Epidermal melanocyte (primary cell): ENCODE measurements around the gene ENTPD8.

Source experiments
- DNase-seq: peaks from one replicate; pipeline ENCODE4 v3.0.0; 2011; ENCODE audit warnings: low spot score; ENCODE audit not compliant: insufficient read length

ENTPD8 gene

DNA sequence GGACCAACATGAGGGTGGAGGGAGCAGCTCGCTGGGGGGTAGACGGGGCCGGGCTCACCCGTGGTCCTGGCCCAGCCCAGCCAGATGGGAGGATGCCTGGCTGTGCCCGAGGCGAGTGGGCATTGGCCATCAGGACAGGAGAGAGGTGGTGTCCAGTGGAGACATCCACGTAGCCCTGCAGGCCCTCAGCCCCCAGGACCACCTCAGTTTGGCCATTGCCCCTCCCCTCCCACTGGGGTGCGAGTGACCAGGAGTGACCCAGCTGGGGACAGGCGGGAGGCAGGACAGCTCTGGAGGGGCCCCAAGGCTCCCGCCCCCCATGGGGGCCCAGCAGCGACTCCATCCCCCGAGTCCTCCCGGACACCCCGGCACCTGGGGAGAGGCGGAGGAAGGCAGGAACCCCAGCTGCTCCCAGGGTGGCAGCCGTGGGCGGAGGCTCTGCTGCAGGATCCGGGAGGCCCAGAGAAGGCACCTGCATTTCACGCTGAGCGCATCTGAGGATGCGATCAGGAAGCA lies 9.7 kb downstream of the ENTPD8 start:
- no peak for DNase-seq

DNA sequence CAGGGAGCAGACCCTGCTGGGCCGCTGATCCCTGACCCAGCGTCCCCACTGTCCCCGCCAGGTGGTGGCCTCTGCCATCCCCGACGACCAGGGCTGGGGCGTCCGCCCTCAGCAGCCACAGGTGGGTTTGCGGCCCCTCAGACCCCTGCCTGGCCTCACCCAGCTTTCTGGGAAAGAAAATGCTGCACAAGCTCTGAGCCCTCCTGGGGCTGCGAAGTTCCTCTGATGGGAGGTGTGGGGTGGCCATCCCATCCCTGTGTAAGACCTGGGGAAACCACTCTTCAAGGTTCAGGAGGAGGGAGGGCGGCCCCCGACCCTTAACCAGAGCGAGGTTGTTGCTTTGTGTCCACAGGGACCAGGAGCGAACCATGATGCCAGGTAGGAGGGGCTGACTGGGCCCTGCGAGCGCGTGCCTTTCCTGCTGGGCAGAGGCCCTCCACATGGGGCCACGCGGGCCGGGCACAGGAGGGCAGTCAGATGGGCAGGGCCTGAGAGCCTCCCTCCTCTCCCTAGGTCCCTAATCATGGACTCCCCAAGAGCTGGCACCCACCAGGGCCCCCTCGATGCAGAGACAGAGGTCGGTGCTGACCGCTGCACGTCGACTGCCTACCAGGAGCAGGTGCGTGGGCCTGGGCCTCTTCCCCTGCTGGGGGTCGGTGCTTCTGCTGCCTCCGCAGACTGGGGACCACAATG lies 10.3 kb downstream of the ENTPD8 start:
- DNase-seq = no peak

DNA sequence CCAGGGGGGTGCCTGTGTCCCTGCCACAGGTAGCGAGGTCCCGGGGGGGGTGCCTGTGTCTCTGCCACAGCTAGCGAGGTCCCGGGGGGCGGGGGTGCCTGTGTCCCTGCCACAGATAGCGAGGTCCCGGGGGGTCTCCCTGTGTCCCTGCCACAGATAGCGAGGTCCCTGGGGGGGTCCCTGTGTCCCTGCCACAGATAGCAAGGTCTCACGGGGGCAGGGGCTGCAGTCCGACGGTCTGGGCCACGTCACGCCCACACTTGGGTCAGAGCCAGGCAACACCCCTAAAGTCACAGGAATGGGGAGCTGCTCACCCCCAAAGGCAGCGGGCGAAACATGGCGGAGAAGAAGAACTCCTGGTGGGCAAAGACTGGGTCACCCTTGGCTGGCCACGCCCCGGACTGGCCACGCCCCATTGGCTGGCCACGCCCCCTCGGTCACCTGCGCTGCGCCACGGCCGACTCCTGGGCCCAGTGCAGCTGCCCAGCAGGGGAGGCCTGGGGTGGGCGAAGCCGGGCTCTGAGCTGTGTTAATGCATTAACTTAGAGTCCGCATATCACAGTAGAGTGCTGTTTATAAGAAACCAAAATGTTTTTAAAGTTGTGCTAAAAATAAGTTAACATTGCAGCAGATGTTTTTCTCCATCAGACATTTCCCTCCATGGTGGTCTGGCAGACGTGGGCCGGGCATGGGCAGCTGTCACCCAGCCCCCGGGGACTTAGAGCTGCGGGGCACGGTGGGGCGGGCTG lies 11.0 kb downstream of the ENTPD8 start:
- DNase-seq = no peak

DNA sequence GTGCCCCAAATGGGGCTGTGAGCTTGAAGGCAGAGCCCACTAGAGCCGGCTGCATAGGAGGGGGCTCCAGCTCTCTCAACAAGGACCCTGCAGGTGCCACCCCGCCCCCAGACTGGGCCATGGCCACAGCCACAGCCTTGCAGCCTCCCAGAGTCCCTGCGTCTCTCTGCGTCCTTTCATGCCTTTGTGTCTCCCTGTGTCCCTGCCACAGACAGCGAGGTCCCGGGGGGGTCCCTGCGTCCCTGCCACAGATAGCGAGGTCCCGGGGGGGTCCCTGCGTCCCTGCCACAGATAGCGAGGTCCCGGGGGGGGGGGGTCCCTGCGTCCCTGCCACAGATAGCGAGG lies 11.6 kb downstream of the ENTPD8 start:
- DNase-seq = no peak

DNA sequence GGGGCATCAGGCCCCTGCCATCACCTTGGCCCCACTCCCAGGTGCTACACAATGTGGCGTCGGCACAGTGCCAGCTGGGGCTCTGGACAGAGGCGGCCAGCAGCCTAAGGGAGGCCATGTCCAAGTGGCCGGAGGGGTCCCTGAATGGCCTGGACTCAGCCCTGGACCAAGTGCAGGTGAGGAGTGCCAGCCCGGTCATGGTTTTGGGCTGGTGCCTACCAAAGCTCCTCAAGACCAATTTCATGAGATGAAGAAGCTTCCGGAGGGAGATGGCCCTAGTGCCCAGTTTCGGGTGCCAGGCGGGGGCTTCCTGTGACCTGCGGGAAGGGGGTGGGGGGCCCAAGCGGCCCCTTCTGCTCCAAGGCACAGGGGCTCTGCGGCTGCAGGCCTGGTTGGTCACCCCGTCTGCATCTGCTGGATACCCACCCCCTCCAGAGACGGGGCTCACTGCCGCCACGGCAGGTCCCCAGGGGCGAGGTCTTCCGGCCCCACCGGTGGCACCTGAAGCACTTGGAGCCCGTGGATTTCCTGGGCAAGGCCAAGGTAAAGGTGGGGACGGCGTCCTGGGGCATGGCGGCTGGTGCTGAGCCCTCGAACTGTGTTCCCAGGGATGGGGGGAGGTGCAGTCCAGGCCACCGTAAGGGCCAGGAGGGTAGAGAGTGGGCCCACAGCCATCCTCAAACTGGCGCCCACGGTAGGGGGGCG lies 12.2 kb downstream of the ENTPD8 start:
- DNase-seq = no peak

DNA sequence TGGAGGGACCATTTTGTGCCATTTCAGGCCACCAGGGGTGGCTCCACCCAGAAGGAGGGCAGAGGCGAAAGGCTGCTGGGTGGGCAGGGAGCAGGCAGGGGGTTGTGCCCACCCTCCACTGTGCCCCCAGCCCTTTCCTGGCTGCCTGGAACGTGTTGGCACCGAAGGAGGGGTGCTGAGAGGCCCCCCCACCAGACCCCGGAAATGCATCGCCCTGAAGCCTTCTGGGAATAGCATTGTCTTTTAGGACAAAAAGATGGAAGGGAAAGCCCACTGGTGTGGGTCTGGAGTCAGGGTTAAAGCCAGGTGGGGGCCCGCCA lies 12.9 kb downstream of the ENTPD8 start:
- no peak for DNase-seq

DNA sequence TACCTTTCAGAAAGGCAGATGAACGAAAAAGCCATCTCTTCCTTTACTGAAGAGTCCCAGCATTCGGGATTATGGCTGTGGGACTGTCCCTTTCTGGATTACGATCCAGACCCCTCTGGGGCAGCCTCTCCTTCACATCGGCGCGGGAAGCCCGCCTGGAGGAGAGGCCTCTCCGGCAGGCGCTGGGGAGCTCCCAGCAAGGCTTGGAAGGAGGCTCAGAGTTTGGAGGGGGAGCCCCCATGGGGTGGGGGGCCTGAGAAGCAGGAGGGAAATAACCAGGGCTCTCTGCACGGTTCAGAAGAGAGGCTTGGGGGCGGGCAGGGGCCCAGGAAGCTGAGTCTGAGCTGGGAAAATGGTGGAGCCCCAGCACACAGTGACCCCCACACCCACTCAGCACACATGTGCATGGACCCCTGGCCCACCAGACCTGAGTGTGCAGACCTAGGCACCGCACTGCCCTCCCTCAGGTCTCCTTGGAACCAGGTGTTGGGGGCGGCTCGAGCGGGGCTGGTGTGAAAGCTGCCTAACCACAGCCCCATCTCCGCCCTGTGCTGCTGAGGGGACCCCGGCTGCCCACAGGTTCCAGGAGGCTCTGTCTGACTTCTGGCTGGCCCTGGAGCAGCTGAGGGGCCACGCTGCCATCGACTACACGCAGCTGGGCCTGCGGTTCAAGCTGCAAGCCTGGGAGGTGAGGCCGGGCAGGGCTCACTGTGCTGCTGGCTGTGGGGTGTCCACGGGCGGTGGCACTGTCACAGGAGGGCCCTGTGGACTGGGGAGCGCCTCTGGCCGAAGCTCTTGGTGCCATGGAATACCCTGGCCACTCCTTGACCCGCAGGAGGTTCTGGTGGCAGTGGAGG lies 13.5 kb downstream of the ENTPD8 start:
- DNase-seq = no peak

DNA sequence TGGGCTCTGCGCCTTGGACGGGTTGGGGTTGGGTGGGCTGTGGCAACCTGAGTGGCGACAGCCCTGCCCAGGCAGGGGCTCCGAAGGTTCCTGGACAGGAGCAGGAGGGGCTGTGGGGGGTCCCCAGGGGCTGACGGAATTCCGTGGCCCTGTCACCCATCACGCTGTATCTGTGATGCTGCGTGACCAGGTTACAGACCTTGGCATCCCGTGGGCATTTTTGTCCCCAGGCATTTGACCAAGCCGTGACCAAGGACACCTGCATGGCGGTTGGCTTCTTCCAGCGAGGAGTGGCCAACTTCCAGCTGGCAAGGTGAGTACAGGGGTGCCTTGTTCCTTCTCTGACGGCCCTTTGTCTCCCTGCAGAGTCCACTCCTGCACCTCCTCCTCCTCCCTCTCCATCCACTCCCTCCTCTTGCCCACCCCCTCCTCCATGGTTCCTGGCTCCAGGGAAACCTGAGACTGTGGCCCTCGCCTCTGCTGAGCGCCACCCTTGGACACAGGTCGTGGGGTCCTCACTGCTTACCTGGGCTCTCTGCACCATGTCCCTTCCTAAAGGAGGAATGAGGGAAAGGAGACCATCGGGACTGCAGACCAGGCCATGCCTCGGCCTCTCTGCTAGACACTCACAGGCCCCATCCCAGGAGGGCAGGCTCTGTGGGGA lies 15.0 kb downstream of the ENTPD8 start:
- no peak for DNase-seq

DNA sequence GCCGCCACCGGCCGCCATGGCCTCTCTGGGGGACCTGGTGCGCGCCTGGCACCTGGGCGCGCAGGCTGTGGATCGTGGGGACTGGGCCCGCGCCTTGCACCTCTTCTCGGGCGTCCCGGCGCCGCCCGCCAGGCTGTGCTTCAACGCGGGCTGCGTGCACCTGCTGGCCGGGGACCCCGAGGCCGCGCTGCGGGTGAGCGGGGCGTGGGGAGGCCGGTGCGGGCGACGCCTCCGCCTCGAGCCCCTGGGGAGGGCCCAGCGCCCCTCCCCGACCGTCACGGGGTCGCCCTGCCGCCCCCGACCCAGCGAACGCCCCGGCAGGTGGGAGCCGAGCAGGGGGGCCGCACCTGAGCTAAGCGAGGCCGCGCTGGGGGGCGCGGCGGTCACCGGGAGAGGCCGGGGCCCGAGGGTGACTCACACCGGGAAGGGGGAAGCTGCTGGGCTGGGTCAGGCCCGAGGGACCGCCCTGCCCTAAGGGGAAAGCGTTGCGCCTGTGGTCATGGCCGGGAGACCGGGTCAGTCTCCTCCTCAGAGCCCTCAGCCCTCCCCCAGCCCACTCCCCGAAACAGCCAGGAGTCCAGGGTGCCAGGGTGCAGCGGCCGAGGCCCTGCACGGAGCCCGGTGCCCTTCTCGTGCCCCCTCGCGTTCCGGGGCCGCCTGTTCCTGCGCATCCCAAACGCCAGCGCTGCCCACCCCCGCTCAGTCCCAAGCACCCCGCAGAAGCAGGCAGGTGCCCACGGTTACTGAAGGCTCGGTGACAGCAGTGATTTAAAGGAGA lies 17.5 kb downstream of the ENTPD8 start:
- no peak for DNase-seq

DNA sequence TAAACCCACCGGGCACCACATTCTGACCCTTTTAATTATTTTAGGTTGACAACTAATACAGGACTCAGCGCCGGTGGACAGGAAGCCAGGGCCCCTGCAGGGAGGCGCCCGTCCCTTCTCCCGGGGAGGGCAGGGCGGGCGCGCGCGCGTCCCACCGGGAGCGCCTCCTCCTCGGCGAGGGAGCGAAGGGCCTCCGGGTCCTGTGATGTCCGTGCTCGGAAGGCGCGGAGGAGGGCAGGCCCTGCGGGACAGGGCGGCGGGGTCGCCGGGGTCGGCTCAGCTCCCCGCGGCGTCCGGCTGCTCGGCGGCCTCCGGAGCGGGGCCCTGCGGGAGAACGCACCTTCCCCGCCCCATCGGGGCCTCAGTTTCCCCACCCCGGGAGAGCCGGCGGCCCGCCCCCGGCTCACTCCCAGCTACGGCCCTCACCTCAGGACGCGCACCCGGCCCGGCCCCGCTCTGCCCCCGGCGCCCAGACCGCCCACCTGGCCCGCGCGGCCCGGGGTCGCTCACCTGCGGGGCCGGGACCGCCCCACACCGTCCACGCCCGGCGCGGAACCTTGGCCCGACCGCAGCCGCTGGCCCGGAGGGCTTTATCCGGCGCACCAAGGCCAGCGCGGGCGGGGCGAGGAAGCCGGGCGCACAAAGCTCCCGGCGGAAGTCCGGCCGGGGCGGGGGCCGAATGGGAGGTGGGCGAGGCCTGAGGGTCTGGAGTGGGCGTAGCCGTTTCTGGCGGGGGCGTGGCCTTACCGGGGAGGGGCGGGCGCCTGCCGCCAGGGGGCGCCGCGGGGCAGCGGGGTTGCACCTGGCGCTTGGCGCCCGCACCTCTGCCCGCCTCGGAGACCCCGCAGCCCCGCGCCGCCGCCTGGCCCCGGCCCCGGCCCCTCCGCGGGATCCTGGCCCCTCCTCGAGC lies 18.3 kb downstream of the ENTPD8 start, which contains the start of the genes EXD3 and NOXA1:
EXD3 (minus strand) TSS at position 559 of the 910 bp plus-strand sequence. CDS start 27,805 bp downstream, outside the sequence.
NOXA1 (plus strand) TSS at position 790 of the 910 bp plus-strand sequence. CDS start 137 bp downstream, outside the sequence.
- peak; percentile 91 for DNase-seq

DNA sequence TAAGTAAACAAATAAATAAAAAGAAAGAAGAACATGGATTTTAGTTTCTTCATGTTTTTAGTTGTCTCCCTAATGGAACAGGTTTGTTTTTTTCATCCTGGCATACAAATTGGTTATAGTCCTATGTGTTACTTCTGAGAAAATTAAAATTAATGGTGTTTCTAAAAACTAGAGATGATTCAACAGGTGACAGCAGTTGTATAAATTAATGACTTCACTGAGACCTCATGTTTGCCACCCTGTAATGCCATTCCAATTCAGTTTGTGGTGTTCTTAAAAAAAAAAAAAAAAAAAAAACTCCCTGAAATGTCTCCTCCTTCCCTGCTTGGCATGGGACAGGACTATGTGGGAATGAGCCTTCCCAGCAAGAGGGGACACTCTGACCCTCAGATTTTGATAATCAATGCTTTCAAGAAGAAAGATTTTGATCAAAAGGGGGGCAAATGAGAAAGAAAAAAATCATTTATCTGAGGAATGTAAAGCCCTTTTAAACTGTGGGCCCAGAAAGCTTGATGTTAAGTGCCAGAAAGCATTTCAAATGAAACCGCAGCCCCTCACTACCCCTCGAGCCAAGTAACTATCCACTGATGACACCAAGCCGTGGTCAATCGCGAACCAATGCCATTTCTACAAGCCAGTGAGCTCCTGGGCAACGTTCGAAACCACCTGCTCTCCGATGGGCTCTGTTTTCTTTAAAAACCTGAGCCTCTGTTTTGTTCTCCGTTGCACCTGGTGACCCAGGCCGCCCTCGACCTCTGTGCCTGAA lies 19.1 kb downstream of the ENTPD8 start:
- DNase-seq = no peak

DNA sequence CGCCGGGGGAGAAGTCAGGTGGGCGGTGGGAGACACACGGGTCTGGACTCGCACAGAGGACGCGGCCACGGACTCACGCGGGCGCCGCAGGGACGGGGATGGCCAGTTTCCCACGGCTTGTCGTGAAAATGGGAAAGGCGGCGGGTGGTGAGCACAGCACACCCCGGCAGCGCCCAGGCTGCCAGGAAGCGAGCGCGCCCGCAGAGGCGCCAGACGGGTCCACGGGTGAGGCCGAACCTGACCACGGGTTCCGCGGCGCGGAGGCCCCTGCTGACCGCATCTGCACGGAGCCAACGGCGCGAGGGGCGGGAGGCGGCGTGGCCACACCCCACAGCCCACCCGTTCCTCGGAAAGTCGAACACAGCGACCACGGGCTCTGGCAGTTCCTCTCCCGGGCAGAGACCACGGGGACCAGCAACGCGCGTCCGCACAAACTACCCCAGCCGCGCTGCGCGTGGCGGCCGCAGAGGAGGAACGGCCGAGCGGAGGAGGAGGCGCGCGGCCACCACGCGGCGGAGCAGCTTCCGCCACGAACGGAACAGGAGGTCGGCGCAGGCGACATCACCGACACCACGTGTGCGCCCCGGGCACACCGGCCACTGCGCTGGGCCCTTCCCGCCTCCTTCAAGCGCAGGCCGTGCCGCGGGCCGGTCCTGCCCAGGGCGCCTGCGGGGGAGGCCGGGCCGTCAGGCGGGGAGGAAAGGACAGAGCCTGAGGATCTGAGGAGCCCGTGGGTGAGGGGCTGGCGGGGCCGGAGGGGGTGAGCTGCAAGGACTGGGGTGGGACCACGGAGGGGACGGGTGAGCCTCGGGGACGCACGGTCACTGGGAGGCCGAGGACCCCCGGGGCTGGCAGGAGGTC lies 23.8 kb downstream of the ENTPD8 start:
- DNase-seq = no peak

DNA sequence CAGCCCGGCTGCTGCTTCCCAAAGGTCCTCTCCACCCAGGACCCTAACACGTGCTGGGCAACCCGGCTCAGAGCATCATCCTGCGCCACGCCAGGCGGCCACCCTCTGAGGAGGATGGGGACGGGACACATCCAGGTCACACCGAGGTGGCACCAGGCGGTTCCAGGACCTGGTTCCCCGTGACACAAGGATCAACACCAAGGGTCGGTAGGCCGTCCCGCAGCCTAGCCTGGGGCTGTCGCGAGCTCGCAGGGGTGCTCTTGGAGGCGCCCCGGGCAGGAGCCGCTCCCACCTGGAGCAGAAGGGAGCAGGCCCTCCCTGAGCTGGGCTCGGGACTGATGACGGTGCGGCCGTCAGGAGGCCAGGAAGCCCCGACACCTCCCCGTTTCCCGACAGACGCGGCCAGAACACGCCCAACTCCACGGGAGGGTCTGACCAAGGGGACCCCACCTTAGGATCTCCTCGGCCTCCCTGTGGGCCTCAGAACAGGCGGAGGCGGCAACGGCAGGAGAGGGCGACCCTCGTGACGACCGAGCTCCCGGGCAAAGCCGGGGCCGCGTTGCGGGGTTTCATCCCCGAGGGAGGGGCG lies 24.5 kb downstream of the ENTPD8 start:
- no peak for DNase-seq

DNA sequence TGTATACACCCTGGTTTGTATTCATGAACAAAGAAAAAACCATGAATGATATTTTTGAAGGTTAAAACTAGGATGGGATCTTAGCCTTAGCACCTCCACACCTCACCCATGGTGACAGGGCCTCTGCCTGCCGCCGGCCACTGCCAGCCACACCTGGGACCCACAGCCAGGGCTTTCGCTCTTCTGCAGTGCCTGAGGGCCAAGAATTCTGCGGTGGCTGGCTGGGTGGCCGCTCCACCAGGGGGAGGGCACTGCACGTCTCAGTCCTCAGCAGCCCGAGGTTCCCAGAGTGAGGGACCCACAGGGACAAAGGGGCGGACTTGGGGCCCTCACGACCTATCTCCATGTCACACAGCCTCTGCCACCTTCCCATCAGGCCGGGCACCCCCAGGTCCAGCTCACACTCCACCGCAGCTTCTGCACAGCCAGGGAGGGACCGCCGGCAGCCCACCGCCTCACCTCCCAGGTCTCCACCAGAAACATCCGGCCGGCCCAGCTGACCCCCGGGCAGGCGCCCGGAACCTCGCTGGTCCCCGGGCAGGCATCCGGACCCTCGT lies 25.1 kb downstream of the ENTPD8 start:
- no peak for DNase-seq

DNA sequence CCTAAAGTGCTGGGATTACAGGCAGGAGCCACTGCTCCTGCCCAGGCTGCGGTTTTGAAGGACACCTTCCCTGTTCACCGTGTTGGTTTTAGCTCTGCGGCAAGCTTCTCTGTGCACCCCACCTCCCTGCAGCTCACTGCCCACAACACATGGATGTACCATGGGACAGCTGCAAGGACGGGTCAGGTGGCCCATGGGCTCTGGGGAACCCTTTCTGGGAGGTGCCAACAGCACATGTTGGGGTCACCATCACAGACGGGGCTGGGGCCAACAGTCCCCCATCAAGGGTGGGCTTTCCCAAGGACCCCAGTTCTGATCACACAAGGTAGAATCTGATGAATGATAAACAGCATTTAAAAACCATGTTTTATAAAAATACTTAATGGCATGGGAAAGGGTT lies 25.7 kb downstream of the ENTPD8 start:
- DNase-seq = no peak

DNA sequence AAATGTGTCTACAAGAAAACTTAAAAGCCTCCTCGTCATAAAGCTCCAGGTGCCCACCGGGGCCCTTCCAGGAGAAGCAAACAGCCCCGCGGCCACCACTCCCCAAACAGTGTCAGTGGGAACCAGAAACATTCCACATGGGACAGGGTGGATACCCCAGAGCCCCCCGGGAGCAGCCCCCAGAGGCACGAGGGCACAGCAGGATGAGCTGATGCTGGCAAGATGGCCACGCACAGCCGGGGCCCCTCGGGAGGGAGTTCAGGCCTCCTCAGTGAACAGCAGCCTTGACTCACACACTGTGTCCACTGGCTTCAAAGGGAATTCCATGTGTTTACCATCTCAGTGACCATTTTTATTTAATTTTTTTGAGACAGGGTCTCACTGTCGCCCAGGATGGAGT lies 28.7 kb downstream of the ENTPD8 start:
- no peak for DNase-seq
